HUES6 (cell line): ENCODE measurements around the gene ESR1.

Experiments
- H3K27ac ChIP-seq: 2 replicates; pipeline ENCODE4 v1.7.0; 2013; ENCODE audit warnings: low read depth, mild to moderate bottlenecking, low read length, inconsistent platforms
- H3K27me3 ChIP-seq: 2 replicates; pipeline ENCODE4 v1.6.1; 2013; ENCODE audit warnings: low read length; ENCODE audit not compliant: control insufficient read depth, insufficient read depth
- H3K36me3 ChIP-seq: 2 replicates; pipeline ENCODE4 v1.6.1; 2013; ENCODE audit warnings: low read length; ENCODE audit not compliant: control insufficient read depth, insufficient read depth
- H3K4me1 ChIP-seq: 2 replicates; pipeline ENCODE4 v1.6.1; 2013; ENCODE audit warnings: low read length; ENCODE audit not compliant: control insufficient read depth, insufficient read depth
- H3K4me3 ChIP-seq: 2 replicates; pipeline ENCODE4 v1.5.1; 2013; ENCODE audit warnings: low read depth, low read length
- H3K9ac ChIP-seq: one replicate; pipeline ENCODE4 v1.6.1; 2013; ENCODE audit warnings: mild to moderate bottlenecking, low read length
- H3K9me3 ChIP-seq: 2 replicates; pipeline ENCODE4 v1.6.1; 2013; ENCODE audit warnings: low read depth, low read length; ENCODE audit not compliant: control insufficient read depth, insufficient read depth

ESR1 gene

GRCh38 chr6:152118224-152118623 lies 310.7 kb downstream of the ESR1 start:
- H3K9ac ChIP-seq = no peak overlapping the region
- H3K27me3 ChIP-seq = no peaks in the 10 kb centered on the region
- H3K27ac ChIP-seq = no peak overlapping the region
- H3K4me3 ChIP-seq = no peak overlapping the region
- no peaks in the 10 kb centered on the region for H3K9me3 ChIP-seq
- no peaks in the 10 kb centered on the region for H3K4me1 ChIP-seq
- no peaks in the 10 kb centered on the region for H3K36me3 ChIP-seq

- Histone ChIP-seq H3K27me3 (no peaks in the 10 kb centered on the region), H3K4me1 (no peaks in the 10 kb centered on the region), H3K27ac (no peak overlapping the region), H3K9ac (no peak overlapping the region), H3K9me3 (no peaks in the 10 kb centered on the region), H3K4me3 (no peak overlapping the region), H3K36me3 (no peaks in the 10 kb centered on the region)
Measured at GRCh38 chr6:152118678-152119077, 311.2 kb downstream of the ESR1 start.

- no peaks in the 10 kb centered on the region for H3K36me3 ChIP-seq
- H3K27me3 ChIP-seq = no peaks in the 10 kb centered on the region
- no peaks in the 10 kb centered on the region for H3K4me1 ChIP-seq
- H3K9me3 ChIP-seq = no peaks in the 10 kb centered on the region
- H3K9ac ChIP-seq = no peak overlapping the region
- no peak overlapping the region for H3K4me3 ChIP-seq
- no peak overlapping the region for H3K27ac ChIP-seq
Measured at GRCh38 chr6:152119831-152120230, 312.3 kb downstream of the ESR1 start.

- Histone ChIP-seq H3K27ac (no peak overlapping the region), H3K36me3 (no peaks in the 10 kb centered on the region), H3K4me3 (no peak overlapping the region), H3K27me3 (no peaks in the 10 kb centered on the region), H3K9ac (no peak overlapping the region), H3K4me1 (no peaks in the 10 kb centered on the region), H3K9me3 (no peaks in the 10 kb centered on the region)
Measured at GRCh38 chr6:152121910-152122309, 314.4 kb downstream of the ESR1 start.

GRCh38 chr6:152122434-152122833 lies 315.0 kb downstream of the ESR1 start:
- no peak overlapping the region for H3K27ac ChIP-seq
- H3K27me3 ChIP-seq = no peaks in the 10 kb centered on the region
- no peaks in the 10 kb centered on the region for H3K4me1 ChIP-seq
- H3K4me3 ChIP-seq = no peak overlapping the region
- H3K36me3 ChIP-seq = no peaks in the 10 kb centered on the region
- no peak overlapping the region for H3K9ac ChIP-seq
- H3K9me3 ChIP-seq = no peaks in the 10 kb centered on the region

GRCh38 chr6:152123076-152123475 lies 315.6 kb downstream of the ESR1 start:
- Histone ChIP-seq H3K4me1 (no peaks in the 10 kb centered on the region), H3K36me3 (no peaks in the 10 kb centered on the region), H3K4me3 (no peak overlapping the region), H3K9ac (no peak overlapping the region), H3K27ac (no peak overlapping the region), H3K9me3 (no peaks in the 10 kb centered on the region), H3K27me3 (no peaks in the 10 kb centered on the region)

- H3K36me3 ChIP-seq = no peaks in the 10 kb centered on the region
- no peak overlapping the region for H3K4me3 ChIP-seq
- H3K27me3 ChIP-seq = no peaks in the 10 kb centered on the region
- no peak overlapping the region for H3K27ac ChIP-seq
- H3K9ac ChIP-seq = no peak overlapping the region
- no peaks in the 10 kb centered on the region for H3K4me1 ChIP-seq
- H3K9me3 ChIP-seq = no peaks in the 10 kb centered on the region
Measured at GRCh38 chr6:152124429-152125074, 317.1 kb downstream of the ESR1 start.

- Histone ChIP-seq H3K4me3 (no peak overlapping the region), H3K4me1 (no peaks in the 10 kb centered on the region), H3K36me3 (no peaks in the 10 kb centered on the region), H3K27me3 (no peaks in the 10 kb centered on the region), H3K9me3 (no peaks in the 10 kb centered on the region), H3K9ac (no peak overlapping the region), H3K27ac (no peak overlapping the region)
Measured at GRCh38 chr6:152127432-152128165, 320.1 kb downstream of the ESR1 start.

- H3K9ac ChIP-seq = no peak overlapping the region
- H3K27me3 ChIP-seq = no peaks in the 10 kb centered on the region
- H3K27ac ChIP-seq = no peak overlapping the region
- no peak overlapping the region for H3K4me3 ChIP-seq
- H3K9me3 ChIP-seq = no peaks in the 10 kb centered on the region
- H3K36me3 ChIP-seq = no peaks in the 10 kb centered on the region
- no peaks in the 10 kb centered on the region for H3K4me1 ChIP-seq
Measured at GRCh38 chr6:152129691-152130151, 322.2 kb downstream of the ESR1 start.

GRCh38 chr6:152130441-152130840 lies 323.0 kb downstream of the ESR1 start:
- Histone ChIP-seq H3K9ac (no peak overlapping the region), H3K9me3 (no peaks in the 10 kb centered on the region), H3K4me3 (no peak overlapping the region), H3K27ac (no peak overlapping the region), H3K36me3 (no peaks in the 10 kb centered on the region), H3K27me3 (no peaks in the 10 kb centered on the region), H3K4me1 (no peaks in the 10 kb centered on the region)

- no peak overlapping the region for H3K4me3 ChIP-seq
- H3K27me3 ChIP-seq = no peaks in the 10 kb centered on the region
- H3K9me3 ChIP-seq = no peaks in the 10 kb centered on the region
- H3K9ac ChIP-seq = no peak overlapping the region
- no peaks in the 10 kb centered on the region for H3K36me3 ChIP-seq
- no peaks in the 10 kb centered on the region for H3K4me1 ChIP-seq
- no peak overlapping the region for H3K27ac ChIP-seq
Measured at GRCh38 chr6:152135755-152136448, 328.4 kb downstream of the ESR1 start.
